HEK293 (cell line): Measurements from ENCODE around the gene CETN3.

ENCODE experiments used
- RBAK ChIP-seq: fragments of 450-650 bp; formaldehyde crosslinking; IDR thresholded peaks from 2 replicates; pipeline ENCODE4 v1.5.1; 2016; ENCODE audit warnings: missing biosample characterization, missing genetic modification characterization
- ZNF133 ChIP-seq: fragments of 450-650 bp; formaldehyde crosslinking; IDR thresholded peaks from 2 replicates; pipeline ENCODE4 v1.5.1; 2016; ENCODE audit warnings: missing biosample characterization, missing genetic modification characterization
- ZNF274 ChIP-seq, 2 experiments: fragments of 200-500 bp in 1 of 2; fragments of 450-650 bp in 1 of 2; sonication (Bioruptor generic) in 1 of 2; formaldehyde crosslinking in 1 of 2; IDR thresholded peaks; 2 replicates each; pipeline versions ENCODE4 v1.5.1 to v1.6.1; 2014 to 2016; ENCODE audit warnings: borderline replicate concordance in 1 of 2, inconsistent platforms in 1 of 2, low read length in 1 of 2, missing biosample characterization in 1 of 2, missing genetic modification characterization in 1 of 2
- ZNF335 ChIP-seq: fragments of 450-650 bp; formaldehyde crosslinking; conservative IDR thresholded peaks from 2 replicates; pipeline ENCODE4 v1.5.1; 2016; ENCODE audit warnings: missing biosample characterization, missing genetic modification characterization
- ZNF366 ChIP-seq: fragments of 450-650 bp; formaldehyde crosslinking; conservative IDR thresholded peaks from 2 replicates; pipeline ENCODE4 v1.5.1; 2016; ENCODE audit warnings: missing biosample characterization, missing genetic modification characterization
- ZNF558 ChIP-seq: fragments of 450-650 bp; formaldehyde crosslinking; IDR thresholded peaks from 2 replicates; pipeline ENCODE4 v1.5.1; 2016; ENCODE audit warnings: missing biosample characterization, missing genetic modification characterization
- ZNF624 ChIP-seq: fragments of 450-650 bp; formaldehyde crosslinking; IDR thresholded peaks from 2 replicates; pipeline ENCODE4 v1.5.1; 2017; ENCODE audit warnings: missing biosample characterization, missing genetic modification characterization
- TF ChIP-seq, protein P1 (sequence below): fragments of 450-650 bp; formaldehyde crosslinking; IDR thresholded peaks from 2 replicates; pipeline ENCODE4 v1.5.1; 2016; ENCODE audit warnings: missing biosample characterization, missing genetic modification characterization
- TF ChIP-seq, protein P2 (sequence below): fragments of 450-650 bp; formaldehyde crosslinking; IDR thresholded peaks from 2 replicates; pipeline ENCODE4 v1.5.1; 2016; ENCODE audit warnings: missing biosample characterization, missing genetic modification characterization
- TF ChIP-seq, protein P3 (sequence below): fragments of 450-650 bp; formaldehyde crosslinking; IDR thresholded peaks from 2 replicates; pipeline ENCODE4 v1.5.1; 2016; ENCODE audit warnings: missing biosample characterization, missing genetic modification characterization, low read depth
- TF ChIP-seq, protein P4 (sequence below): fragments of 450-650 bp; formaldehyde crosslinking; IDR thresholded peaks from 2 replicates; pipeline ENCODE4 v1.5.1; 2017; ENCODE audit warnings: missing biosample characterization, missing genetic modification characterization

DNA sequence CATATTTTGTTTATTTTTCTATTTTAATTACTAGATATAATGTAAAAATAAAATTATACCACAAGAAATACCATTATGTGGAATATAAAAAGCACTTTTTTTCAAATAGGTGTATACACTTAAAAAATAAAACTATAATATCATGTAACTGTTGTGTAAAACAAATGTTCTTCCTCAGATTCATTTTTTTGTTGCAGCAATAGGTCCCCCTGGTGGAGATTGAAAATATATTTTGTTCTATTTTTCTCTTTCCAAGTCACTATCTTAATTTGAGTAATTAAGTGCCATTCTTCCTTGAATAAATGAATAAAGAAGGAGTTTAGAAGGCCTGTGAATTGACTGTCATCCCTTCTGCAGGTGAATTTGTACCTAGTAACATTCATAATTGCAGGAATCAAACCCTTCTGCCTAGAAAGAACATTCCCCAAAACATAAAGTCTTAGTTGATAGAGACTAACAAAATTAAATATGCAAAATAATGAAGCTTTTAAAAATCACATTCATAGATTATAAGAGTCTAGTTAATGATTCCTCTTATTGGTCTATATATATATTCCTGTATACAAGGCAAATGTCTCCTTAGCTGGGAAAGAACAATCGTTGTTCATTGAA is 23.4 kb downstream of the CETN3 start:
- TF ChIP-seq, protein P1, sequence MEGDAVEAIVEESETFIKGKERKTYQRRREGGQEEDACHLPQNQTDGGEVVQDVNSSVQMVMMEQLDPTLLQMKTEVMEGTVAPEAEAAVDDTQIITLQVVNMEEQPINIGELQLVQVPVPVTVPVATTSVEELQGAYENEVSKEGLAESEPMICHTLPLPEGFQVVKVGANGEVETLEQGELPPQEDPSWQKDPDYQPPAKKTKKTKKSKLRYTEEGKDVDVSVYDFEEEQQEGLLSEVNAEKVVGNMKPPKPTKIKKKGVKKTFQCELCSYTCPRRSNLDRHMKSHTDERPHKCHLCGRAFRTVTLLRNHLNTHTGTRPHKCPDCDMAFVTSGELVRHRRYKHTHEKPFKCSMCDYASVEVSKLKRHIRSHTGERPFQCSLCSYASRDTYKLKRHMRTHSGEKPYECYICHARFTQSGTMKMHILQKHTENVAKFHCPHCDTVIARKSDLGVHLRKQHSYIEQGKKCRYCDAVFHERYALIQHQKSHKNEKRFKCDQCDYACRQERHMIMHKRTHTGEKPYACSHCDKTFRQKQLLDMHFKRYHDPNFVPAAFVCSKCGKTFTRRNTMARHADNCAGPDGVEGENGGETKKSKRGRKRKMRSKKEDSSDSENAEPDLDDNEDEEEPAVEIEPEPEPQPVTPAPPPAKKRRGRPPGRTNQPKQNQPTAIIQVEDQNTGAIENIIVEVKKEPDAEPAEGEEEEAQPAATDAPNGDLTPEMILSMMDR = no peak
- TF ChIP-seq ZNF335 = no peak
- TF ChIP-seq, protein P2, sequence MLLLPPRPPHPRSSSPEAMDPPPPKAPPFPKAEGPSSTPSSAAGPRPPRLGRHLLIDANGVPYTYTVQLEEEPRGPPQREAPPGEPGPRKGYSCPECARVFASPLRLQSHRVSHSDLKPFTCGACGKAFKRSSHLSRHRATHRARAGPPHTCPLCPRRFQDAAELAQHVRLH (tag by site-specific recombination) = no peak
- TF ChIP-seq, protein P3, sequence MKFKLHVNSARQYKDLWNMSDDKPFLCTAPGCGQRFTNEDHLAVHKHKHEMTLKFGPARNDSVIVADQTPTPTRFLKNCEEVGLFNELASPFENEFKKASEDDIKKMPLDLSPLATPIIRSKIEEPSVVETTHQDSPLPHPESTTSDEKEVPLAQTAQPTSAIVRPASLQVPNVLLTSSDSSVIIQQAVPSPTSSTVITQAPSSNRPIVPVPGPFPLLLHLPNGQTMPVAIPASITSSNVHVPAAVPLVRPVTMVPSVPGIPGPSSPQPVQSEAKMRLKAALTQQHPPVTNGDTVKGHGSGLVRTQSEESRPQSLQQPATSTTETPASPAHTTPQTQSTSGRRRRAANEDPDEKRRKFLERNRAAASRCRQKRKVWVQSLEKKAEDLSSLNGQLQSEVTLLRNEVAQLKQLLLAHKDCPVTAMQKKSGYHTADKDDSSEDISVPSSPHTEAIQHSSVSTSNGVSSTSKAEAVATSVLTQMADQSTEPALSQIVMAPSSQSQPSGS = no peak
- TF ChIP-seq, protein P4, sequence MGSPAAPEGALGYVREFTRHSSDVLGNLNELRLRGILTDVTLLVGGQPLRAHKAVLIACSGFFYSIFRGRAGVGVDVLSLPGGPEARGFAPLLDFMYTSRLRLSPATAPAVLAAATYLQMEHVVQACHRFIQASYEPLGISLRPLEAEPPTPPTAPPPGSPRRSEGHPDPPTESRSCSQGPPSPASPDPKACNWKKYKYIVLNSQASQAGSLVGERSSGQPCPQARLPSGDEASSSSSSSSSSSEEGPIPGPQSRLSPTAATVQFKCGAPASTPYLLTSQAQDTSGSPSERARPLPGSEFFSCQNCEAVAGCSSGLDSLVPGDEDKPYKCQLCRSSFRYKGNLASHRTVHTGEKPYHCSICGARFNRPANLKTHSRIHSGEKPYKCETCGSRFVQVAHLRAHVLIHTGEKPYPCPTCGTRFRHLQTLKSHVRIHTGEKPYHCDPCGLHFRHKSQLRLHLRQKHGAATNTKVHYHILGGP (tag by site-specific recombination) = no peak
- no peak for TF ChIP-seq ZNF133 (tag by site-specific recombination)
- TF ChIP-seq ZNF624 = no peak
- TF ChIP-seq RBAK (tag by site-specific recombination) = no peak
- TF ChIP-seq ZNF558 (tag by site-specific recombination) = no peak
- no peak for TF ChIP-seq ZNF274 (IDR thresholded peaks at IDR 0.05; ENCODE audit: low read length)
- TF ChIP-seq ZNF274 (tag by site-specific recombination; IDR thresholded peaks at IDR 0.05; ENCODE audit: borderline replicate concordance) = no peak
- TF ChIP-seq ZNF366 (tag by site-specific recombination) = no peak
